Coronary artery (tissue), 2 donors: Measurements from ENCODE around the gene TEPSIN.

Experiments
- DNase-seq: peaks from one replicate; pipeline ENCODE4 v3.0.0-alpha.2; 2017; ENCODE audit warnings: low spot score
- H3K27ac ChIP-seq, 2 donors: fragments of 200-600 bp; sonication (generic); one replicate each; pipeline ENCODE4 v1.5.1; 2016 to 2019
- H3K4me3 ChIP-seq: fragments of 200-600 bp; sonication (generic); 2 replicates; pipeline ENCODE4 v1.5.1; 2016; ENCODE audit warnings: mild to moderate bottlenecking, moderate library complexity
- CTCF ChIP-seq: fragments of 200-600 bp; sonication (generic); IDR thresholded peaks from one replicate; pipeline ENCODE4 v1.5.1; 2019; ENCODE audit warnings: antibody characterized with exemption

Gene TEPSIN

GRCh38 chr17:81253358-81254131 is 14.7 kb upstream of the TEPSIN start:
- peak; percentile 79 for TF ChIP-seq CTCF
- Histone ChIP-seq H3K4me3 (no peak overlapping the region), H3K27ac (no peak overlapping the region)
- DNase-seq: no peak

GRCh38 chr17:81252987-81253329 is 14.1 kb upstream of the TEPSIN start:
- DNase-seq: no peak
- no peak for TF ChIP-seq CTCF
- Histone ChIP-seq H3K27ac (no peak overlapping the region), H3K4me3 (no peak overlapping the region)

DNA sequence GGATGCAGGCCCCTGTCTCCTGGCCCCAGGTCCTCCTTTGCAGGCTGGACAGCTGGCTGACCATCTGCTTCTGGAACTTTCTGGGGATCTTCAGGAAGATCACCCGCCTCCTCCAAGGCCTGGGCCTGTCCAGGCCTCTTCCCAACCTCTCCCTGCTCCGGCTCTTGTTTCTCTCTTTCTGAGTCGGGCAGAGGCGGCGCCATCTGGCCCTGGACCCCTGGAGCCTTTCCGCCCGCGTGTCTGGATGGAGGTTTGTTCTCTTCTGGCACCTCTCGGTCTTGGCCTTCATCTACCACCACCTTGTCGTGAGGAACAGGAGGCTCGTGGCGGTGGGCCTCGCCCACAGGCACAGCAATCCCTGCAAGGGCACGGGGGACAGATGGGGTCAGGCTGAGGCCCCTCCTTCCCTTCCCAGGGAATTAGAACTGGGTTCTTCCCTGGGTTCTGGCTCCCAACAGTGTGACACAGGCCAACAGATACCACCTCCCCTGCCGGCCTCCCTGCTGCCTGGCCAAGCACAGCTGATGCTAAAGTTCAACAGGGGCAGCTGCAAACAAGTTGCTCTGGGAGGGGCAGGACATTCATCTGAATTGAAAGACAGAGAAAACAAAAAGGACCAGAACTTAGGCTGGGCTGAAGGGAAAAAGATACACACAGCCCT is 13.6 kb upstream of the TEPSIN start:
- DNase-seq: no peak
- H3K4me3 ChIP-seq: no peak overlapping the region
- no peak for TF ChIP-seq CTCF
- no peak overlapping the region for H3K27ac ChIP-seq

DNA sequence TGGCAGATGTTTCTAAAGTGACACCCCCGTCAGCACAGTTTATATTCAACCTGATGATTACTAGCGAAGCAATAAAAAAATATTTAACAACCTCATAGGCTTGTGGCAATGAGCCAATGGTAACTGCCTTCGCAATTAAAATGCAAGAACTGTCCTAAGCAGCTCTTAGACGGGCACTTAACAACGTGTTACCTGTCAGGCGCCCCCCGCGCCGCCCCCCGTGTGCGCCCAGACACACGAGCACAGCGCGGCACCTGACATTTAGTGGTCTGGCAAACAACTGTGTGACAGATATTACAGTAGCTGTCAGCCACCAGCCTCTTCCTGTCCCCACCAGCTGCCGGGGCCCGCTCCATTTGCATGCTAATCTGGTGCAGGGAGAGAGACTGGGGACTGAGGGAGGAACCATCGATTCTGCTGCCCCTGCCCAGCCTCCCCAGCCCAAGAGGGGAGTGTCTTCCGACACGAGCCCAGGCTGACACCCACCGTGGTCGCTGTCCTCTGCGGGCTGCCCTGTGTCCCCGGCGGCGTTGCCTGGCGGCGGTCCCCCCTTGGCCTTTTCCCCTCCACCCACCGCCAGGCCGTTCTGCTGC is 12.9 kb upstream of the TEPSIN start:
- no peak overlapping the region for H3K27ac ChIP-seq
- DNase-seq: no peak
- TF ChIP-seq CTCF: no peak
- H3K4me3 ChIP-seq: no peak overlapping the region

DNA sequence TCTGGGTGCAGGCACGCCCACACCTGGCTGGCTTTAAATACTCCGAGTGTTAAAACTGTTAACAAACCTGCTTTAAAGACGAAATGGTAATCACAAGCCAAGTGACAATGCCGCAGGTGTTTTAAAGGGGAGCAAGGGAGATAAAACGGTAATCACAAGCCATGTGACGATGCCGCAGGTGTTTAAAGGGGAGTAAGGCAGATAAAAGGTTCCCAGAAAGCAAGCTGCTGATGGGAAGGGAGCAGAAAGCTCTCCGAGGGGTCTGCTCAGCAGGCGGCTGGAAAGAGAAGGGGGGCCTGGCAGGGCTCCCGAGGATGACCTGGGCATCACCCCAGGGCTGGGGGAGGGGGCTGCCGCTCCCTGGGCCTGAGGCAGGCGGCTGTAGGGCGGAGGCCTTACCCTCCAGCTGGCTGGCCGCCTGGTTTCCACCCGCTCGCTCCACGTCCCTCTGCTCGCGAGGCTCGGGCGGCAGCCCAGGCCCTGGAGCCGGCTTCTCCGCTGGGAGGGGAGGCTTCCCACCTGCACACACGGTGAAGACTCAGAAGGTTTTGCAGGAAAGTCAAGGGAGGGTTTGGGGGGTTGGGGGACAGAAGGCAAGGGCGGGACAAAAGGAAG is 12.3 kb upstream of the TEPSIN start:
- Histone ChIP-seq H3K27ac (no peak overlapping the region), H3K4me3 (no peak overlapping the region)
- TF ChIP-seq CTCF: no peak
- no peak for DNase-seq

DNA sequence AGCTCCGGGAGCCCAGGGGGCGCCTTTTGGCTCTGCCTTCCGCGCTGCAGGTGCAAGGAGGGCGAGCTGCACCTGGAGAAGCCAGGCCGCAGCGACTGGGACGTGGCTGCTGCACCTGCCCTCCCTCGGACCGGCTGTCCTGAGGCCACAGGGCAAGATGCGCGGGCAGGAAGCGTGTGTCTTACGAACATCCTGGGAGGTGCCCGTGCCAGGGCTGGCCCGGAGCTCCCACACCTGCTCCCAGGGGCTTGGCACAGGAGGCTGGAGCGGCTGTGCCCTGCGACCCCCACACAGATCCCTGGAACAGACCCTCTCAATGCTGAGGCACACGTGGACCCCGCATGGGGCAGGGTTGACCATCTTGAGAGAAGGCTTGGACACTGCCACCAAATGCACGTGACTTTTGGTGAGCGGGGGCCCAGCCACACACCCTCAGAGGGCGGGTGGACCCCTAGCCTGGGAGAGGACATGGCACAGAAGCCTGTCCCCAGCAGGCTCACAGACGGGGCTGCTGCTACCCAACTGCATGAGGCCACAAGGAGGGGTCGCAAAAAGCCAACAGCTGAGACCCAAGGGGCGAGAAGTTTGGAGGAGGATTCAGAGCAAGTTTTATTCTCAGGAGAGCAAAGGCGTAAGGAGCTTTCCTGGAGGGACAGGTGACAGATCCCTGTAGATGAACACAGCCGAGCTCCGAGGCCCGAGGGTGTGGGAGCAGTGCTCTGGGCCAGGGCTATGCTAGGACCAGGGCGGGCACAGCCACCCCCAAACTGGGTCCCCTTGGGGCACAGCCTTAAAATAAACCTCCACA is 11.6 kb upstream of the TEPSIN start:
- no peak for TF ChIP-seq CTCF

More for the DNA sequence above, 11.6 kb upstream of the TEPSIN start:
- no peak for DNase-seq
- Histone ChIP-seq H3K27ac (no peak overlapping the region), H3K4me3 (no peak overlapping the region)
